ENCODE data around the gene SDC1.

DNA sequence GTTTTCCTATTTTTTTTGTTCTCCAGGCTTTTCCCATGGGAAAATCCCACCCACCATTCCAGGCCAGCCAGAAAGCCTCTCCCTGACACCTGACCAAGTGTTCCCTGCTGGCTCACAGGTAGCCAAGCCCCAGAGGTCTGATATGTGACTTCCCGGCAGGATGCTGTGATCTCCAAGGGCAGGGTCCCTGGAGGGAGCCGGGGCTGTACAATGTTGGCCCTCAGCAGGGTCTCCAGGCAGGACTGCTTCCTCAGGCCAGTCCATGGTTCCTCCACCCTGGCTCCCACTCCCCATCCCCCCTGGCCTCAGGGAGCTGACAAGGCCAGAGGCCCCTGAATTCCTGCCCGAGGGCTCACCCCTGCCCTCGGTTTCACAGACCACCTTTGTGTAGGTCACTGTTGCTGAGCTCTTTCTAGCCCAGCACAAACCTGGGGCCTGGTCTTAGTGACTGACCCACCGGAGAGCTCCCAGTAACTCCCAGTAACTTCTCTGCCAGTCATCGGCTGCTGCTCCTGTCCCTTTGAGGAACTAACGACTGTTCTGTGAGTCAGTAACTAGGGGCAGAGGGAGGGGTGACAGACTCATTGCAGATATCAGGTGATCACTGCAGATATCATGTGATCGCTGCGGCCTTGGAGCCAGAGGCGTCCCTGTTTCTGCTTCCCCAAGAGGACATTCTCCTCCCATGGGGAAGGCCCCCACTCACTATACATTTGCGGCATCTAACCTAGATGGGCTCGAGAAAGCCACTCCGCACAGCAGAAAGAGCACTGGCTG is 38.7 kb downstream of the SDC1 start:
- no peak for TF ChIP-seq POLR2AphosphoS5 (IDR thresholded peaks at IDR 0.05; ENCODE audit: insufficient read depth in 1 of 2, low read depth in 1 of 2)
- TF ChIP-seq, protein P1, sequence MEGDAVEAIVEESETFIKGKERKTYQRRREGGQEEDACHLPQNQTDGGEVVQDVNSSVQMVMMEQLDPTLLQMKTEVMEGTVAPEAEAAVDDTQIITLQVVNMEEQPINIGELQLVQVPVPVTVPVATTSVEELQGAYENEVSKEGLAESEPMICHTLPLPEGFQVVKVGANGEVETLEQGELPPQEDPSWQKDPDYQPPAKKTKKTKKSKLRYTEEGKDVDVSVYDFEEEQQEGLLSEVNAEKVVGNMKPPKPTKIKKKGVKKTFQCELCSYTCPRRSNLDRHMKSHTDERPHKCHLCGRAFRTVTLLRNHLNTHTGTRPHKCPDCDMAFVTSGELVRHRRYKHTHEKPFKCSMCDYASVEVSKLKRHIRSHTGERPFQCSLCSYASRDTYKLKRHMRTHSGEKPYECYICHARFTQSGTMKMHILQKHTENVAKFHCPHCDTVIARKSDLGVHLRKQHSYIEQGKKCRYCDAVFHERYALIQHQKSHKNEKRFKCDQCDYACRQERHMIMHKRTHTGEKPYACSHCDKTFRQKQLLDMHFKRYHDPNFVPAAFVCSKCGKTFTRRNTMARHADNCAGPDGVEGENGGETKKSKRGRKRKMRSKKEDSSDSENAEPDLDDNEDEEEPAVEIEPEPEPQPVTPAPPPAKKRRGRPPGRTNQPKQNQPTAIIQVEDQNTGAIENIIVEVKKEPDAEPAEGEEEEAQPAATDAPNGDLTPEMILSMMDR (IDR thresholded peaks at IDR 0.05) = no peak

Measured in vagina (tissue), 2 donors.